Measurements from ENCODE around the gene TCERG1. TPM values are rescaled to one million over a fixed set of nuclear protein-coding genes. Genes with fewer than 3 reads are reported as not detected.

Gene TCERG1
- total RNA-seq, 1 experiment from 2014 or later: 112 TPM

DNA sequence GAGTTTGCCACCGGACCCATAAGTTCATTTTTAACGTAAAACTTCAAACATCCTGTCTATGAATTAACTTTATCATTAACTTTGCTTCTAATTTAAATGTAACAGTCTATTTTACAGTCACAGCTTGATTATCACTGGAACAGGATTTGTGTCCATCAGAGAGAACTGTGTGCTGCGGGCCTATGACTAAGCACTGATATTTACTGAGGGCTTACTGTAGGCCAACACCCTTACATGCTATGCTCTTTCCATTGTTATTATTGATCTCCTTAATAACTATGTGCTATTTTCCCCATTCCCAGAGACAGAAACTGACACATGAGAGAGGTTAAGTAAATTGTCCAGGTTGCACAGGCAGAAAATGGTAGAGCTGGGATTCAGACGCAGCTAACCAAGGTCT, 92.8 kb downstream of the TCERG1 start:
- H3K9ac ChIP-seq (ENCODE audit: extremely low read depth, insufficient read length, low read length): no peak overlapping the region
- H3K27ac ChIP-seq (ENCODE audit: insufficient read length, low read depth, low read length): no peak overlapping the region
- no peaks in the 10 kb centered on the region; the same call in 1 of the 2 replicates for H3K27me3 Mint-ChIP-seq (ENCODE audit: low read depth)
- H3K23me2 ChIP-seq (ENCODE audit: insufficient read length, low read depth, low read length, poor library complexity, severe bottlenecking): no peaks in the 10 kb centered on the region
- DNase-seq: no peak
- no peaks in the 10 kb centered on the region for H3K36me3 Mint-ChIP-seq (ENCODE audit: insufficient read depth in 1 of 3, low read depth in 3 of 3)
- H3K27me3 ChIP-seq (ENCODE audit: insufficient read depth, low read length): no peaks in the 10 kb centered on the region
- peaks cover 7% of the 10 kb centered on the region in 2 experiments for H3K4me1 Mint-ChIP-seq
- no peak overlapping the region for H2BK5ac ChIP-seq (ENCODE audit: insufficient read length, low read length)
- no peak overlapping the region for H2BK15ac ChIP-seq (ENCODE audit: low read depth, low read length)
- H4K5ac ChIP-seq (ENCODE audit: insufficient read length, low read depth, low read length): no peak overlapping the region
- no peak overlapping the region for H3K4me3 Mint-ChIP-seq
- H3K4me1 ChIP-seq (ENCODE audit: insufficient read depth, low read length): peaks cover 5% of the 10 kb centered on the region; the same call in 1 of the 2 replicates
- no peak overlapping the region for H4K91ac ChIP-seq (ENCODE audit: insufficient read length, low read depth, low read length)
- H3K18ac ChIP-seq (ENCODE audit: insufficient read length, low read depth, low read length): no peak overlapping the region
- no peak overlapping the region for H2BK120ac ChIP-seq (ENCODE audit: low read depth, low read length, poor library complexity, severe bottlenecking)
- WGBS (ENCODE audit: extremely low coverage, insufficient read length, low lambda C conversion rate): no CpG with 5 or more reads among the region's 4 CpGs
- no peak overlapping the region for H2BK20ac ChIP-seq (ENCODE audit: low read depth, low read length, poor library complexity, severe bottlenecking)
- H3K27ac Mint-ChIP-seq: no peak overlapping the region
- no peak overlapping the region for H3K4me2 ChIP-seq (ENCODE audit: insufficient read depth, insufficient read length, low read length)
- no peak overlapping the region for H3K14ac ChIP-seq (ENCODE audit: insufficient read depth, low read length)
- H4K8ac ChIP-seq (replicated peaks; ENCODE audit: insufficient read length, low read depth, low read length): no peak overlapping the region
- no peak overlapping the region for H2AK5ac ChIP-seq (ENCODE audit: insufficient read length, low read length)
- H3K79me1 ChIP-seq (ENCODE audit: insufficient read depth, low read depth, low read length, poor library complexity, severe bottlenecking): no peaks in the 10 kb centered on the region
- no peak overlapping the region for H3T11ph ChIP-seq (ENCODE audit: low read length)
- H2BK12ac ChIP-seq (ENCODE audit: insufficient read length, low read depth, low read length): no peak overlapping the region
- no peak overlapping the region for H2AFZ ChIP-seq (ENCODE audit: low read length)
- H3K79me2 ChIP-seq (ENCODE audit: insufficient read depth, low read length): no peaks in the 10 kb centered on the region
- no peak overlapping the region for H3K23ac ChIP-seq (ENCODE audit: insufficient read length, low read depth, low read length)
- no peaks in the 10 kb centered on the region for H3K9me3 ChIP-seq (ENCODE audit: control insufficient read depth, low read depth, low read length)
- no peaks in the 10 kb centered on the region for H4K20me1 ChIP-seq (ENCODE audit: control insufficient read depth, insufficient read depth, insufficient read length)
- H3K4ac ChIP-seq (ENCODE audit: low read depth, low read length): no peak overlapping the region
- H3K56ac ChIP-seq (ENCODE audit: insufficient read length, low read depth, low read length): no peak overlapping the region
- TF ChIP-seq, protein P1, sequence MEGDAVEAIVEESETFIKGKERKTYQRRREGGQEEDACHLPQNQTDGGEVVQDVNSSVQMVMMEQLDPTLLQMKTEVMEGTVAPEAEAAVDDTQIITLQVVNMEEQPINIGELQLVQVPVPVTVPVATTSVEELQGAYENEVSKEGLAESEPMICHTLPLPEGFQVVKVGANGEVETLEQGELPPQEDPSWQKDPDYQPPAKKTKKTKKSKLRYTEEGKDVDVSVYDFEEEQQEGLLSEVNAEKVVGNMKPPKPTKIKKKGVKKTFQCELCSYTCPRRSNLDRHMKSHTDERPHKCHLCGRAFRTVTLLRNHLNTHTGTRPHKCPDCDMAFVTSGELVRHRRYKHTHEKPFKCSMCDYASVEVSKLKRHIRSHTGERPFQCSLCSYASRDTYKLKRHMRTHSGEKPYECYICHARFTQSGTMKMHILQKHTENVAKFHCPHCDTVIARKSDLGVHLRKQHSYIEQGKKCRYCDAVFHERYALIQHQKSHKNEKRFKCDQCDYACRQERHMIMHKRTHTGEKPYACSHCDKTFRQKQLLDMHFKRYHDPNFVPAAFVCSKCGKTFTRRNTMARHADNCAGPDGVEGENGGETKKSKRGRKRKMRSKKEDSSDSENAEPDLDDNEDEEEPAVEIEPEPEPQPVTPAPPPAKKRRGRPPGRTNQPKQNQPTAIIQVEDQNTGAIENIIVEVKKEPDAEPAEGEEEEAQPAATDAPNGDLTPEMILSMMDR (conservative IDR thresholded peaks at IDR 0.05): no peak
- H3K9me3 Mint-ChIP-seq: no peaks in the 10 kb centered on the region
